ENCODE measurements around the gene PLOD1. TPM values are rescaled to one million over a fixed set of nuclear protein-coding genes. Genes with fewer than 3 reads are reported as not detected.

PLOD1 gene
- total RNA-seq, 1 donor from 2014 or later, result 23.7 TPM

Other genes starting within 250 kb of the PLOD1 start
- 0.09 and 0.11 TPM in 2 replicates for gene DRAXIN, start 243.0 kb upstream of the PLOD1 start, total RNA-seq
- 34.1 and 36.5 TPM in 2 replicates for gene AGTRAP, start 198.6 kb upstream of the PLOD1 start, total RNA-seq
- not detected in 2 replicates for gene C1orf167, start 172.5 kb upstream of the PLOD1 start, total RNA-seq
- 23.2 and 24.6 TPM in 2 replicates for gene MTHFR, start 128.8 kb upstream of the PLOD1 start, total RNA-seq
- 13.3 and 15.1 TPM in 2 replicates for gene CLCN6, start 128.5 kb upstream of the PLOD1 start, total RNA-seq
- gene NPPA, start 86.9 kb upstream of the PLOD1 start, total RNA-seq, result not detected in 2 replicates
- not detected in 2 replicates for gene NPPB, start 75.8 kb upstream of the PLOD1 start, total RNA-seq
- 36.4 and 37.7 TPM in 2 replicates for gene KIAA2013, start 8.3 kb upstream of the PLOD1 start, total RNA-seq
- gene MFN2, start 45.7 kb downstream of the PLOD1 start, total RNA-seq, result 50.8 and 54.2 TPM in 2 replicates
- gene MIIP, start 84.8 kb downstream of the PLOD1 start, total RNA-seq, result 78.0 and 79.3 TPM in 2 replicates
- 36.9 and 37.6 TPM in 2 replicates for gene TNFRSF8, start 128.6 kb downstream of the PLOD1 start, total RNA-seq
- gene TNFRSF1B, start 232.3 kb downstream of the PLOD1 start, total RNA-seq, result 164 and 170 TPM in 2 replicates

Measured in T-helper 2 cell treated with Interferon-gamma antibody and Interleukin-4, amounts not matched to agents 100 ng/mL and 5 ng/mL, for 36 hours (primary cell).